HG03460 (cell line): Measurements from ENCODE around the gene CCDC92.
"Not testable (repeated sequence)": the region's sequence is repeated elsewhere in the genome, so short reads cannot be mapped to it uniquely, and the experiment has no call there.

Experiments used
- ATAC-seq: cut with Tn5 transposase; IDR thresholded peaks from one replicate; pipeline ENCODE4 v1.9.1; 2021; ENCODE audit not compliant: unreplicated experiment

Gene CCDC92

DNA sequence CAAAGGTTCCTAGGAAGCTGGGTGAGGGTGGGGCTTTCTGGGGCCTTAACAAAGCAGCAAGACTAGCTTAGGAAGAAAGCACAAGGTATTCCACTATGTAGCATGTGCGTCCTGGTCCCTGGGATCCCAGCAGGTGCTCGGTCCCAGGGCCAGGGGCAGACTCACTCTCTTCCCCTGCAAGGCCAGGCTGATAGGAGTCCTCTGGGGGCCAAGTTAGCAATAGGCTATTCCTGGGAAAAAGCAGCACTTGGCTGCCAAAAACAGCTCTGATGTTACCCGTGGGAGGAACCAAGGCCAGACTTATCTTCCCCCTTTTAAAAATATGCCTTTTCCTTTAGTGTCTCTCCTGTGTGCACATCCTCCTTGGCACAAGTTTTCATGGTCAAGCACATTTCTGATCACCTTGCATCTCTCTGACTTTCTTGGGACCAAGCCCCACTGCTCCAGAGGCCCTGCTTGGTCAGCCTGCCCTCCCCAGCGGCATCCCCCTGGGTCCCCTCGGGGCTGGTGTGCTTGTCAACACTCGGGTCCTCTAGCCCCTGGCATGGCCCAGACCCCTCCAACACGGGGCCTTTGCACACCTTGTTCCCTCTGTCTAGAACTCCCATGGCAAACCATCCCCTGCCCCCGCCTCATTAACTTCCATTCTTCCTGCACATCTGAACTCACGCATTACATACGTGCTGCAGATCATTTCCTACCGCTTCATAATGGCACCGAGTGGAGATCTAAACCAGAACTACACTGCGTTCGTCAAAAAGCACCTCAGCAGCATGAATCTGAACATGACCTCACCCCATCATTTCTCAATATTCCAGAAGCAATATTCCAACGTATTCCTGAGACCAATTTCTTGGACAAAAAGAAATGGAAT is 21.9 kb downstream of the CCDC92 start:
- ATAC-seq, result no peak

DNA sequence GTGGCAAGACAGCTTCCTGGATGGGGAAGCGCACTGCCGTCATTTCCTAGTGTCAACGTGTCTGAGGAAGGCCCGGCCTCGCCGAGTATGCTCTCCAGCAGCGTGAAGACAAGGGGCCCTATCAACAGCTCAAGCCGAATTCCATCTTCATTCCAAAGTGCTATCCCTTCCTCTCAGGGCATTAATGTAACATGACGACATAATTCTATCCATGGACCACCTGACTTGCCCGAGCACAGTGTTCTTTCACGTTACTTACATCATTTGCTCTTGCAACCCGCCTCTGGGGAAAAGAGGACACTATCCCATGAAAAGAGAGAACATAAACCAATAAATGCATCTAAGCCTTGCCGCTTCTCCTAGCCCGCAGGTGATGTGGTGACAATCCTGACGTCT is 22.9 kb downstream of the CCDC92 start:
- ATAC-seq, result no peak

DNA sequence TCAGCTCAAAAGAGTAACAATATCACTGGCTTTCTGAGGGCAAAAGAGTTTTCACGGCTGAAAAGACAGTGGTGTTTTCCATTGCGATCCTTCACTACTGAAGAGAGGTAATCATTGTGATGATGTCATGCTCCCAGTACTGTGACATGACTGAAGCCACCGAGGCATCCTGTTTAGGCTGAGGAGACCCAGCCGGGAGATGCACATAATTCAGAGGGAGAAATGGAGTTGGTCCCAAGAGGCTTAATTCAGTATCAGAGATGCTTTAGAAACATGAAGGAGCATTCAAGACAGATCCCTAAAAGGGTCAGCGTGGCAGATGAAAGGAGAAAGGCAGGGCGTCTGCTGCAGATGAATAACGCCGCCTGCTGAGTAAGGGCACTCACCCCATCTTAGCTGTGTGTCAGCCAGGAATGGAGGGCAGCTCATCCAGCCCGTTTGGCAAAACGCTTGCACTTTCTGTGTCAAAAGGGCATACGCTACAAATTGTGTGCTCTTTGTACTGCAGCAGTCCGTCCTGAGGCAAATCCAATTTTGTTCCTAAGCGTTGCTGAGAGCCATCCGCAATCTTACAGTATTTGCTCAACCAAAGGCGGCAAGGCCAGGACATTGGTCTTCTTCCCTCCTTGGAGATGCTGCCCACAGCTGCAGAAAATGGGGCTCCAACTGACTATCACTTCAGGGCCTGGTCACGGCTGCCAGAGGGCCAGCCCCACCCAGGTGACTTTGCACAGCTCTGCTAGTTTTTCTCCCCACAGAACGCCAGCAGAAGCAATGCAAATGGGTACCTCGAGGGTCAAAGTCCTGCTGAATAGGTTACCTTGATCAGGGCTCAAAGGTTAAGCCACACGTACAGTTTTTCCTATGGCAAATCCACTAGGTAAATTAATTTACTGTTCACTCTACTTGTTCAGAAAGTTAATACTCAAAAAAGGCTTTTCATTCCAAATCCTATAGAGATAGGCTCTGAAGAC is 23.5 kb downstream of the CCDC92 start:
- no peak for ATAC-seq

DNA sequence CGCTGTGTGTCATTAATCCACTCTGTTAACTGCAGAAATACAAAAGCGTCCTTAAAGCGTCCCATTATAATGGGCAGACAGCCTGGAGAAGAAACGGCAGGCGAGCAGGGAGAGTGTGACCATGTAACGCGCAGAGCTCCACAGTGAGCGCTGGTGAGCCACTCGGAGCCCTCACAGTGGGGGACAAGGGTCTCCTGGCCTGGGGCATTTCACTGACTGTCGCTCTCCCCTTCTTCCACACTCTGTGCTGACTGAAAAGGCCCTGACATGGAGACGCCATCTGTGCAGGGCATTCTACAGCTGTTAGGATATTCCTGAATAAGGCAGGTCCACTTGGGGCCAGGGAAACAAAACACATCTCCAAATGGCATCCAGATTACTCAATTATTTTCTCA is 24.2 kb downstream of the CCDC92 start:
- no peak for ATAC-seq

DNA sequence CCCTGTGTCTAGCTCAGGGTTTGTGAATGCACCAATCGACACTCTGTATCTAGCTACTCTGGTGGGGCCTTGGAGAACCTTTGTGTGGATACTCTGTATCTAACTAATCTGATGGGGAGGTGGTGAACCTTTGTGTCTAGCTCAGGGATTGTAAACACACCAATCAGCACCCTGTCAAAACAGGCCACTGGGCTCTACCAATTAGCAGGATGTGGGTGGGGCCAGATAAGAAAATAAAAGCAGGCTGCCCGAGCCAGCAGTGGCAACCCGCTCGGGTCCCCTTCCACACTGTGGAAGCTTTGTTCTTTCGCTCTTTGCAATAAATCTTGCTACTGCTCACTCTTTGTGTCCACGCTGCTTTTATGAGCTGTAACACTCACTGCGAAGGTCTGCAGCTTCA is 25.1 kb downstream of the CCDC92 start:
- not testable (repeated sequence) for ATAC-seq

DNA sequence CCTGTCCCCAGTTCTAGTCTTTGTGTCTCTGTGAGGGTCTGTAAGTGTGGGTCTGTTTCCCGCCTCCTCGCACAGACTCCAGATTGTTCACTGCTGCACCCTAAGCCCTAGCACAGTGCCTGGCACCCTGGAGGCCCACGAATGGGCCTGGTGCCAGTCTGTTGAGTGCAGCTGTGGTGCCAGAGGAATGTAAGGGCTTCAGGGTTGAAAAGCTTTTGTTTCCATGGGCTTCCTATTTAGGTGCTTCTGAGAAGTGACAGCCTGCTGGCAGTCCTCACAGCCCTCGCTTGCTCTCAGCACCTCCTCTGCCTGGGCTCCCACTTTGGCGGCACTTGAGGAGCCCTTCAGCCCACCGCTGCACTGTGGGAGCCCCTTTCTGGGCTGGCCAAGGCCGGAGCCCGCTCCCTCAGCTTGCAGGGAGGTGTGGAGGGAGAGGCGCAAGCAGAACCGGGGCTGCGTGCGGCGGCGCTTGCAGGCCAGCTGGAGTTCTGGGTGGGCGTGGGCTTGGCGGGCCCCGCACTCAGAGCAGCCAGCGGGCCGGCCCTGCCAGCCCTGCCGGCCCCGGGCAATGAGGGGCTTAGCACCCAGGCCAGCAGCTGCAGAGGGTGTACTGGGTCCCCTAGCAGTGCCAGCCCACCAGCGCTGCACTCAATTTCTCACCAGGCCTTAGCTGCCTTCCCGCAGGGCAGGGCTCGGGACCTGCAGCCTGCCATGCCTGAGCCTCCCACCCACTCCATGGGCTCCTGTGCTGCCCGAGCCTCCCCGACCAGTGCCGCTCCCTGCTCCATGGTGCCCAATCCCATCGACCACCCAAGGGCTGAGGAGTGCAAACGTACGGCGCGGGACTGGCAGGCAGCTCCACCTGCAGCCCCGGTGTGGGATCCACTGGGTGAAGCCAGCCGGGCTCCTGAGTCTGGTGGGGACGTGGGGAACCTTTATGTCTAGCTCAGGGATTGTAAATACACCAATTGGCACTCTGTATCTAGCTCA is 25.8 kb downstream of the CCDC92 start:
- not testable (repeated sequence) for ATAC-seq

DNA sequence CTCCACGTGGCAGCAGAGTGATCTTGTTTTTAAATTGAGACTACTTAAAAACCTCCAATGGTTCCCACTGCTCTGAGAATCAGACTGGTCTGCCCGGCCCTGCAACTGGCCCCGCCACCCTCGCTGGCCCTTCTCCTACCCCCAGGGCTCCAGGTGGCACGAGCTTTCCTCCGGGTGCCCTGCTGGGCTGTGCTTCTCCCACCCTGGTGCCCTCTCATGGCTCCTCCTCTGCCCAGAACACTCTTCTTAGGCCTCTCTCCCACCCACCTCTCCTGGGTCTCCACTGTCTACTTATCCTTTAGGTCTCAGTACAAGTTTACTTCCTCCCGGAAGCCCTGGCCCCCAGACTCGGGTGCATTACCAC is 26.5 kb downstream of the CCDC92 start:
- ATAC-seq, result no peak

DNA sequence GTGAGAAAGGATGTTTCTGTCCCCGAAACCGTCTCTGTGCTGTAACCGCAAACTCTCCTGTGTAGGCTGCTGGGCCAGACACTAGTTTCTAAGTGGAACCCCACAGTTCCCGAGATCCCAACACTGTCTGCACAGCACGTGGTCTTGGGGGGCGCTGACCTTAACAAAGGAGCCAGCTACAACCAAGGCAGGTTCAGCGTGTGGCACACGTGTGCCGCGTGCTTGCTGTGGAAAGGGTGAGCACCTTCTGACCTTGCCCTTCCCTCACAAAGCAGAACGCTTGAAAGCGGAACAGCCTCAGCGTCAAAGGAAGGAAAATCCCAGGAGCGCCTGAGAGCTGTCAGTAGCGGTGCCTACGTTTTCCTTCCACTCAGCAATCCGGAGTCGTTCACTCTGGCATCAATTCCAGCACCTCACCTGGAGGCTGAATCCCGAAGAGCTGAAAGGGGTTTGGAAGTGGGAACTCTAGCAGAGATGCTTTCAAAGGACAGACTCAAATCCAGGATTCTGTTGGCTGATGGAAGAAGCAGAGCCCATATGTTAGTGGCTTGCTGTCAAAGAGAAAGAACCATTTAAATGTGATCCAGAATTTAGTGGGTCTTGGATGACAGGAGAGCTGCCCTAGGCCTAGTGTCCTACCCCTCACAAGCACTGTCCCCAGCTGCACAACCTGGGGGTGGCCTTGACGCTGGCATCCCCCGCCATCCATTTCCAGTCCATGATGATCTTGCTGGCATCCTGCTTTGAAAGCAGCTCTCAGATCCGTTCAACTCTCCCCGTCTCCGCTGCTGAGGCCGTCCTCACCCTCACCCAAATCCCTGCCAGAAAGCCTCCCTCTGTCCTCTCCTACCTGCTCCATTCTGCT is 27.1 kb downstream of the CCDC92 start:
- ATAC-seq, result no peak

DNA sequence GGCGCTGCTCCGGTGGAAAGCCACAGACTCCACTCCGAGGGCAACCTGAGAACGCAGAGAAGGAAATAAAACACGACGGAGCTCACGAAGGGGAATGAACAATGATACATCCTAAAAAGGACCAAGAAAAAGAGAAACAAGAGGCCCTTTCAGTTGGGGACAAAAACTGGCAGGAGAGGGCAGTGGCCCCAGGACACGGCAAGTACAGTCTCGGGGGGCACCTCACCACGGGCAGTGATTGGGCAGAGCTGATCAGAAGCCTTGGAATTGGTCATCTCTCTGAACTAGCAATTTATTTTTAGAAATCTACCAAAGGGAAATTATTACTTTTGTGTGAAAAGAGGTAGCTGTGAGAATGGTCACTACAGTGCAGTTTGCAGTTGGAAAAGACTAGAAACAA is 27.9 kb downstream of the CCDC92 start:
- no peak for ATAC-seq

DNA sequence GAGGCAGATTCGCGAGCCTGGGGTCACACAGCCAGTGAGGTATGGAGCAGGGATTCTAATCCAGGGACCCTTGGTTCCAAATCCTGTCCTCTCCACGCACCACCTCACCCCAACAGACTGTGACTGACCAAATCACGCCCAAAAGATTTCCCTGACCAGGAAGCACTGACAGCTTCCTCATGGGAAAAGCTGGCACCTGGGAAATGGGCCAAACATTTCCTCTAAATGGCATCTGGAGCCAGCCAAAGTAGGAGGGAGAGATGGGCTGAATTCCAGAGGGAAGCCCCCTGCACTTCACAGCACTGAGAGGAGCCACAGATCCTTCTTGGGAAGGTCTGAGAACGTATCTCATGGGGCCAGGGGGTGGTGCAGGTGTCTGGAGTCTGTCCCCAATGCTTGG is 28.8 kb downstream of the CCDC92 start:
- no peak for ATAC-seq

DNA sequence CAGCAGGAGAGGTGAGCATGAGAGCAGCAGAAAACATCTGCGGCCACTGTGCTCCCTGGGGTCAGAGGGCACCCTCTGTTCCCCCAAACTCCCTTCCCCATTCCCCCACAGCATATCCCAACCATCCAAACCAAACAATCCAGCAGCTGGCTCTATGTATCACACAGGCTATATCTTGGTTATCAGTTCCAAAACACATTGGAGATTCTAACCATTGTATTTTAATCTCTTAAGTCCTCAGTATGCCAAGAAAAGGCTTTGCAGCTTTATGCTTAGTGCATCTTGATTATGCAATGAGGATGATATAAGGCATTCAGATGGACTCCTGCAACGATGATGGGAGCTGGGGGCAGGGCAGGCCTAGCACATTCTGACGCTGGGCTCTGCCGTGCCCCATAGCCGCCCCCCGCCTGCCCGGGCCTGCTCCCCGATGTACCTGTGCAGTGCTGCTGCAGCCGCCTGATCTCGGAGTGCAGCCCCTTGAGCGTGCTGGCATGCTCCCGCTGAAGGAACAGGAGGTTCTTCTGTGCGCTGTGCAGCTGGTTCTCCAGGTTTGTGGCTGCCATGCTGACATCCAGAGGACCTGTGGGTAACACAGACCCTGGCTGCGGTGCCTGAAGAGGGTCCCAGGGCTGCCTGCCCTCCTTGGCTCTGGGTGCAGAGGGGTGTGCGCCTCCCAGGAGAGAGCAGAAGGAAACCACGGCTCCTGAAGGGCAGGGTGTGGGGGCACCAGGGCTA is 29.6 kb downstream of the CCDC92 start:
- ATAC-seq, result no peak

DNA sequence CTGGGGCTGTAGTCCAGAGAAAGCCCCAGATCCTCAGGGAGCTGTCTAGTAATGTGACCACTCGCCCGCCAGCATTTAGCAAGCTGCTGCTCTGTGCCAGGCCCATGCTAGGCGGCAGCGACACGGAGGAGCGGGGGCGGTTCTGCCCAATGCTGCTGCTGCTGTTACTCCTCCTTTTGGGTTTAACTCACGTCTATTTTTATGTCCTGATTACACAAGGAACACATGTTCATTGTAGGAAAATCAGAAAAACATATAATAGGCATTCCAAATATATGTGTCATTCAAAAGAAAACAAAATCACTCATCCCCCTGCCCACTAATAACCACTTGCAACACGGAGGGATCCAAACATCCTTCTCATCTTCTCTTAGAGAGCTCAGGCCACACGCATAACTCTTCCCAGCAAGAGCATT is 30.4 kb downstream of the CCDC92 start:
- ATAC-seq, result no peak

DNA sequence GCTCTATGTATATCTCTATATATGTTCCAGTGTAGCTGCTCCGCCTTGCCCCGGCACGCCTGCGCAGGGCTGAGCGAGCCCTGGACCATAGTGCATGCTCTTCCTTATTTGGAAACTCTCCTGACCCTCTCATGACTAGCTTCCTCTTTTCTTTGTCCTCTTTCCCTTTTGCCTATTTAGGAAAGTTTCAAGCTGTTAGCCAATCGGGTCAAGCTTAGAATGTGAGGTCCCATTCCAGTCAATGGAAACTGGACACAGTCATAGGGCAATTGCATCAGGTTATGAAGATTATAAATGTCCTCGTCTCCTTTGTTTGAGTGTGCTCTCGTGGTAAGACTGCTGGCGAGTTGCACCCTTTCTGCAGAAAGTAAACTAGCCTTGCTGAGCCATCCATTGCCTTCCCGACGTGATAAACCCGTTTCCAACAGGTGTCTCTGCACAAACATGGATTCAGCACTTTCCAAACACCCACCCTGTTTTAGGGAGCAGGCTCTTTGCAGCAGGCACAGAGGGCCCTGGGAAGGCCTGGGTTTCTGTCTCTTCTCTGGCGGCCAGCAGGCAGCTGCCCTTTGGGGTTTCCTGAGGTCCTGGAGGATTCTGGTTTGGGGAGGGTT is 30.9 kb downstream of the CCDC92 start:
- no peak for ATAC-seq

DNA sequence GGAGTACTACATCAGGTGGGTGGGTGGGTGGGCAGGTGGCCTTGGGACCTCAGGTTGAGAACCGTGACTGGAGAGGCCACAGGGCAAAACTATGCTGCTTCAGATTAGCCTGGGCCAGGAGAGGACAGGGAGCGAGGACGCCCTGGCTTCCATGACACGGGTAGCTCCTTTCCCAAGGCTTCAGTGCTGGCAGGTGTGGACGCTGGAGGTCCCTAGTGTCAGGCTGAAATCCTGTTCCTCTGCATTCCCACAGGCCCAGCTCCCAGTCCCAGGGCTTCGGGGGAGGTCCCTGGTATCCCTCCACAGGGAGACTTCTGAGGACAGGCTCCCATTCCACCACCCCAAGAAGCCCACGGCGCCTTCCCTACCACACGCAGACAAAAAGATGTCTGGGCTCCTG is 31.6 kb downstream of the CCDC92 start:
- ATAC-seq, result no peak

DNA sequence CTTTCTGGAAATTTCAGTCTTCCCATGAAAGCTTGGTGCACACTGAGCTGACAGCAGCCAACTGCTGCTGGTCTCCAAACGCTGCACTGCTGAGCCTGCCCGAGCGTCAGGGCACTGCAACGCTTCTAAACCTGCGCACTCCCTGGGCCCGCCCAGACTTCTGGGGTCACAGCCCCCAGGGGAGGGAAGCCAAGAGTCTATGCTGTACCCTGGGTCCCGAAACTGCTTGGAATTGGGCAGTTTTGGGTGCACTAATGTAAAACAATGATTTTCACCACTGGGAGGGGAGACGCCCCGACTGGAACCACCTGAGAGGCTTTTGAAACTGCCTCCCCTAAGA is 32.0 kb downstream of the CCDC92 start:
- no peak for ATAC-seq

DNA sequence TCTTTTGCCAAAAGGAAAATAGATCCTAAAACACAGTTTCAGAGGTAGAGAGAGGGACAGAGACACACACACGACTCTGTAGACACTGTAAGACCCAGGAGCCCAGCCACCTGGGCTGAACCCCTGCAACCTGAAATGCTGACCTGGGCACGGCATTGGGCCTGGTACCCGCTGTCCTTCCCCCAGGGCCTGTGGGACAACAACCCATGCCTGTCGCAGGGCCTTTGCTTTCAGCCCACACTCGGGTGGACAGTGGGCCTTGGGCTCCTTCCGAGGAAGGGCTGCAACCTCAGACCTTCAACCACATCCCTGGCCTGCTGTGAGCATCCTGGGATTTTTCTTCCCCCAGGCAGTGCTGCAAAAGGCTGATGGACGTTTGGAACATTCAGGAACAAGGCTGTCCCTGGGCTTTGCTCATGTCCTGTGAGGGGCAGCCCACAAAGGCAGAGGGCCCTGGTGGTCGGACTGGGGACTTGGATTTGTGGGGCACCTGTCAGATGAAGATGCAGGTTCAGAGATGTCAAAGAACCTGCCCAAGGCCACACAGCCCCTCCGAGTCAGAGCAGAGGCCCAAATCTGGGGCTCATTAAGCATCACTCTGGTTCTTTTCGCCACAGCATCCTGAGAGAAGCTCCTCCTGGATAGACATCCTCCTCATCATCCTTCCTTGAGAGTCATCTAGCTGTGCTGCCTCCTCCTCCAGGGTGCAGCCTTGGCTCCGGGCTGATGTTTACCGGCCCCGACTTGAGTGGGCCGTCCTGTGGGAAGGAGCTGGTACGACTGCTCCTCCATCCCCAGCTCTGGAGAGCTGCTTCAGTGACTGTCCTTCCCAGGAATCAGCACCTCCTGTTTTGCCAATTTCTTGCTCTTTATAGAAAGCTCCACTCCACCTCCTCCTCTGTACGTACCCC is 32.7 kb downstream of the CCDC92 start:
- ATAC-seq, result no peak

DNA sequence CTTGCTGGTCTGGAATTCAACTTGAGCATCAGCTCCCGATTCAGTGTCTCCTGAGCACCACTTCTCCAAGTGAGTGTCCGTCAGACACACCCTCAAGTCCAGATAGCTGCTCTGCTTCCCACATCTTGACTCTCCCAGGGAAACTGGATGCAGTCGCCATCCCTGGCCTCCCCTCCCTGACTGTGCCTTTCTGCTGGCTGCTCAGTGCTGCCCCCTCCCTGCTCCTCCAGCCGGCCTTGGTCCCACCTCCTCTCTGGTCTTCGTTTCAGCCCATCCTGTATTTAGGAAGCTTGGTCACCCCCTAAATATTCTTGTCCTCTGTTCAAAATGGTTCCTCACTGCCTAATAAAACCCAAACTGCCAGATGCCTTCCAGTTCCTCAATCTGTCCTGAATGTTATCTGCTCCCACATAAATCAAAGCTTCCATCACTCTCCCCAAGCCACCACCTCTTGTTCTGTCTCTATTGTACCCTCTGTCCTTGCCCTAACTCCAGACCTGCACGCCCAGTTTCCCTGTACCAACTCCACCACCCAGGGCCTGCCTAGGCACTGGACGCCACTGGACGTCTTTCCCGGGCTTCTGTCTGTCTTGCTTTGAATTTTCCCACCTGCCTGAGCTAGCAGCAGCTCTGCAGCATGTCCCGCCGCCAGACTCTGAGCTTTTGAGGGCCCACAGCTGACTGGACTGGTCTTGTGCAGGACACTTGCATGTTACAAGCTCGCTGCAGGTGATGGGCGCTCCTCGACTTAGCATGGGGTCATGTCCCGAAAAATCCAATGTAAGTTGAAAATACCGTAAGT is 33.8 kb downstream of the CCDC92 start:
- no peak for ATAC-seq
